ENCODE data around the gene C13orf46.

Gene C13orf46

DNA sequence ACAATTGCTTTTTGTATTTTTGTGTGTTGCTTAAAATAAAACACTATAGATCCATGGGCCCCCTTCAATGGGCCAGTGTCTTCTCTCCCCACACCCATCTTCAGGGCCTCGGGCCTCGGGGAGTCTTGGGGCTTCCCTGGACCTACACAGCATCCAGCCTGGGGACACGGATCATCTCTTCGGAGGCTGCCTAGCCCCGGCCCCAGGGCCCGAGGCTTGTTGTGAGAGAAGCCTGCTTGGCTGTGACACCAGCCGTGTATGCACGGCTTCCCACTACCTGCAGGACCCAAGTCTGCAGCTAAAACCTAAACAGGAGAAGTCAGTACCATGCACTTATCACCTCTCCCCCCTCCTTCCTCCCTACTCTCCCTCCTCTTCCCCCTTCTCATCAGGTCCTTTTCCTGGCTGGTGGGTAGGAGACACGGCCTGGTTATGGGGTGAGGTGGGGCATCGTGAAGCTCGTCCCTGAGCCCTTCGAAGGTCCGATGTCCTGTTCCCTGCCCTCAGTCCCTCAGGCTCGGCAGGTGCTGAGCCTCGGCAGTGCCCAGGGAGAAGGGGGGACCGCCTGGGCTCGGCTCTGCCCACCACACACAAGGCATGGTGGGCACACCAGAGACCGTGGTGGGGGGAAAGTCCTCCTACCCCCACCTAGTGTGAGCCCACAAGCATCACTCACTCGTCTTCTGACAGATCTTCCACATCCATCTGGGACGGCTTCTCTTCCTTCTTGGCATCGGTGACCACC is 9.5 kb downstream of the C13orf46 start:
- in situ Hi-C loops (cut with HindIII; ENCODE audit: low pct_ligation_motif_present, low pct_unique_long_range_greater_than_20kb, low sequenced_read_pairs), result no loop called here

DNA sequence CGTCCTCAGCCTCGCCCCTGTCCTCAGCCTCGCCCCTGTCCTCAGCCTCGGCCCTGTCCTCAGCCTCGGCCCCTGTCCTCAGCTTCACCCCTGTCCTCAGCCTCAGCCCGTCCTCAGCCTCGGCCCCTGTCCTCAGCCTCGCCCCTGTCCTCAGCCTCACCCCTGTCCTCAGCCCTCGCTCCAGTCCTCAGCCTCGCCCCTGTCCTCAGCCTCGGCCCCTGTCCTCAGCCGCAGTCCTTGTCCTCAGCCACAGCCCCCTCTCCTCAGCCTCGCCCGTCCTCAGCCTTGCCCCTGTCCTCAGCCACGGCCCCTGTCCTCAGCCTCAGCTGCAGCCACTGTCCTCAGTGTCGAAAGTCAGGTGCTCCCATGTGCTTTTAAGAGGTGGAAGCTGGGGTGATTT is 10.5 kb downstream of the C13orf46 start:
- in situ Hi-C loops (cut with HindIII; ENCODE audit: low pct_ligation_motif_present, low pct_unique_long_range_greater_than_20kb, low sequenced_read_pairs), result no loop called here
- DNase-seq, result no peak

More for the DNA sequence above, 9.5 kb downstream of the C13orf46 start:
- DNase-seq, result no peak

DNA sequence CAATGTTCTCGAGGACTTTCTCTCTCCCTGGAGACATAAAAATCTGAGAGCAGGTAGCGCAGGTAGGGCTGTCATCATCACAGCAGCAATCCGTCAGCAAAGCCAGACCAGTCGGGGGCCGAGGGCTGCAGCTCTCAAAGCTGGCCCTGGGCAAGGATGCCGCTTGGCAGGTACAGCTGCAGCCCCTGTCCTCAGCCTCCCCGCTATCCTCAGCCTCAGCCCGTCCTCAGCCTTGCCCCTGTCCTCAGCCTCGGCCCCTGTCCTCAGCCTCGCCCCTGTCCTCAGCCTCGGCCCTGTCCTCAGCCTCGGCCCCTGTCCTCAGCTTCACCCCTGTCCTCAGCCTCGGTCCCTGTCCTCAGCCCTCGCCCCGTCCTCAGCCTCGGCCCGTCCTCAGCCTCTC is 10.9 kb downstream of the C13orf46 start:
- in situ Hi-C loops (cut with HindIII; ENCODE audit: low pct_ligation_motif_present, low pct_unique_long_range_greater_than_20kb, low sequenced_read_pairs), result no loop called here
- DNase-seq, result no peak

DNA sequence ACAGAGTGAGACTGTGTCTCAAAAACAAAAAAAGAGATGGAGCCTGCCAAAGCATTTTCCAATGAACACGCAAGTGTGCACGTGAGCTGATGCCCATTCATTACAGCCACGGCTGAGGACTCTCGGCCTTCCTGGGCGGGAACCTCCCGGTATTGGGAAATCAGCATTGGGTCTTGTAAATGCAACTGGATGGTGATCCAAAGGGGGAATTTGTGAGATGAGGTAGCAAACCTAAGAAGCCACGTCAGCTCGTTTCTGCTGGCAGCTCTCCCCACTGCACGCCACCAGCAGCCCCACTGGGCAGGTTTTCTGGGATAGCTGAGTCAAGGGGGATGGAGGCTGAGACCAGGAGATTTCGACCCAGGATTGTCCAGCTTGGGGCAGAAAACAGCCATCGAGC is 11.5 kb downstream of the C13orf46 start:
- in situ Hi-C loops (cut with HindIII; ENCODE audit: low pct_ligation_motif_present, low pct_unique_long_range_greater_than_20kb, low sequenced_read_pairs), result no loop called here
- DNase-seq, result no peak

DNA sequence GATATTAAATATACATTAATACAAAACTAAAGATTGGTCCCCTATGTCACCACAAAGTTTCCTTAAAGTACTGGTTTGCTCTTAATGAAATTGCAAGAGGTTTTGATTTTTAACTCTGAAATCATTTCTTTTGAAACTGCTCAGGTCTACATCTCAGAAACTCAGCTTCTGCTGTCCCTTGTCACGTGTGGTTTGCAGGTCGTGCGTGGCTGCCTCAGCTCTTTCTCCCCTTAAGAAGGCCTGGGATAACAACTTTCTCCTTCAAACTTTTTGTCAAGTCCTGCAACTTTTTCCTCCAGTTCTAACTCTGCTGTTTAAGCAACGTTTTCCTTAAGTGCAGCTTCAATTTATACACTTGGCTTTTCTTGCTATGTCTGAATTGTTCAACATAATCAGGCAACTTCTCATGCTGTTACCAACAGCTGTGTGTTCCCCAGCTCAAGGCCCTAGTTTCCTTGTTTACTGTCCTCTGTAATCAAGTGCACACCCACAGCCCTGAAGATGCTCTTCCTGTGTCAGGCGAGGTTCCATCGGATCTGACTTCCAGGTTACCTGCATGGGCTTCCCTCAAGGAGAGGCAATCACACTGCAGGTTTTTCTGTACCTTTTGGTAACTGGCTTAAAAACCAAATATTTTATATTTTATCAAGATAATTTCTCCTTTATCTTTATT is 13.5 kb downstream of the C13orf46 start:
- in situ Hi-C loops (cut with HindIII; ENCODE audit: low pct_ligation_motif_present, low pct_unique_long_range_greater_than_20kb, low sequenced_read_pairs), result no loop called here

DNA sequence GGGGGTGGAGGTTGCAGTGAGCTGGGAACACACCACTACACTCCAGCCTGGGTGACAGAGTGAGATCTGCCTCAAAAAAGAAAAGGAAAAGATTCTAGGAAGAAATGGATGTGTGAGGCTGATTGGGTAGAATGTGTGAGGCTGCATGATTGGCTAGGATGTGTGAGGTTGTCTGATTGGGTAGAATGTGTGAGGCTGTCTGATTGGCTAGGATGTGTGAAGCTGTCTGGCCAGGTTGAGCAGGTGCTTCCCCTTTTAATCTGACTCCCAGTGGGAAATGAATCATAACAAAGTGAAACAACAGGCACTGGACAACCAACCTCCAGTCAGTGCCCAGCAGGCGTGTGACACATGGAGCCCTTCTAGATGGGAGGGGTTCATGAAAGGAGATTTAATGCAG is 14.7 kb downstream of the C13orf46 start:
- no peak for DNase-seq
- in situ Hi-C loops (cut with HindIII; ENCODE audit: low pct_ligation_motif_present, low pct_unique_long_range_greater_than_20kb, low sequenced_read_pairs), result no loop called here

More for the DNA sequence above, 13.5 kb downstream of the C13orf46 start:
- no peak for DNase-seq

DNA sequence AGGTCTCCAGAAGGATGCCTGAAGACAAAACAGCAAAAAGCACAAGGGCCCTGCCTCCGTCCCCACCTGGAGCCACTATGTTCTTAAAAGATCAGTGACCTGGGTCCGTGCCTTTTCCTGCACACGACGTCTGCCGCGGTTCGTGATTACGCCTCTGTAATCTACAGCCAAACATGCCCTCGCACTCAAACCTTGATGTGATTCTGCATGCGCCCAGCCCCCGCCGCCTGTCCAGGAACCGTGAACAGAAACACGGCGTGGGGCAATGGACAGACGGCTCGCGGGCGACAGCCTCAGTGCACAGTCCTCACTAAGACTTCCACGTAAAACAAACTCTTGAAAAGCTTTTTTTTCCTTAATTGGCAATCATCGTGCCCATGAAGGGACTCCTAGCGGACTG is 15.5 kb downstream of the C13orf46 start:
- in situ Hi-C loops (cut with HindIII; ENCODE audit: low pct_ligation_motif_present, low pct_unique_long_range_greater_than_20kb, low sequenced_read_pairs), result no loop called here
- DNase-seq, result no peak

DNA sequence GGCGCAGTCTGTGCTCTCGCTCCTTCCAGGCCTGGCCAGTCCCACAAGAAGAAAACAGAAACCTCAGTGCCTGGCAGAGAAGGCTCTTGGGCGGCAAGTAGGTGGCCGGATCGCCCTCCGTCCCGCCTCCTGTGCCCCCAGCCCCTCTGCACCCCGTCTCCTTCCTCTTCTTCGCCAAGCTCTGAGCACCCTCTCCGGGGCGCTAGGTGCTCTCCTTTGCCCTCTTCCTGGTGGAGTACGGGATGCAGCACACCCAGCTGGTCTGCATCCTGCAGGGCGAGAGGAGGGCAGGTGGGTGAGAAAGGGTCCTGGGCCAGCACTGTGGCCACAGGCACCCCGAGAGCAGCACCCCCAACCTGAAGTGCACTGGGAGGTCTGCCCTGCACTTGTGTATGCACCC is 17.3 kb downstream of the C13orf46 start:
- in situ Hi-C loops (cut with HindIII; ENCODE audit: low pct_ligation_motif_present, low pct_unique_long_range_greater_than_20kb, low sequenced_read_pairs), result no loop called here
- DNase-seq, result no peak

DNA sequence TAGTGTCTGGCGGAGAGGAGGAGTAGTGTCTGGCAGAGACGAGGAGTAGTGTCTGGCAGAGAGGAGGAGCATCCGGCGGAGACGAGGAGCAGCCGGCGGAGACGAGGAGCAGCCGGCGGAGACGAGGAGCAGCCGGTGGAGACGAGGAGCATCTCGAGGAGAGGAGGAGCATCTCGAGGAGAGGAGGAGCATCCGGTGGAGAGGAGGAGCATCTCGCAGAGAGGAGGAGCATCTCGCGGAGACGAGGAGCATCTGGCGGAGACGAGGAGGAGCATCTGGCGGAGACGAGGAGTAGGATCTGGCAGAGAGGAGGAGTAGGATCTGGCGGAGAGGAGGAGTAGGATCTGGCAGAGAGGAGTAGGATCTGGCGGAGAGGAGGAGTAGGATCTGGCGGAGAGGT is 18.2 kb downstream of the C13orf46 start:
- DNase-seq, result no peak
- in situ Hi-C loops (cut with HindIII; ENCODE audit: low pct_ligation_motif_present, low pct_unique_long_range_greater_than_20kb, low sequenced_read_pairs), result no loop called here

DNA sequence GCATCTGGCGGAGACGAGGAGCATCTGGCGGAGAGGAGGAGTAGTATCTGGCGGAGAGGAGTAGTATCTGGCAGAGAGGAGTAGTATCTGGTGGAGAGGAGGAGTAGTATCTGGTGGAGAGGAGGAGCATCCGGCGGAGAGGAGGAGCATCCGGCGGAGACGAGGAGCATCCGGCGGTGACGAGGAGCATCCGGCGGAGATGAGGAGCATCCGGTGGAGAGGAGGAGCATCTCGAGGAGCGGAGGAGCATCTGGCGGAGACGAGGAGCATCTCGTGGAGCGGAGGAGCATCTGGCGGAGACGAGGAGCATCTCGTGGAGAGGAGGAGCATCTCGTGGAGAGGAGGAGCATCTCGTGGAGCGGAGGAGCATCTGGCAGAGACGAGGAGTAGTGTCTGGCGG is 18.6 kb downstream of the C13orf46 start:
- in situ Hi-C loops (cut with HindIII; ENCODE audit: low pct_ligation_motif_present, low pct_unique_long_range_greater_than_20kb, low sequenced_read_pairs), result no loop called here

DNA sequence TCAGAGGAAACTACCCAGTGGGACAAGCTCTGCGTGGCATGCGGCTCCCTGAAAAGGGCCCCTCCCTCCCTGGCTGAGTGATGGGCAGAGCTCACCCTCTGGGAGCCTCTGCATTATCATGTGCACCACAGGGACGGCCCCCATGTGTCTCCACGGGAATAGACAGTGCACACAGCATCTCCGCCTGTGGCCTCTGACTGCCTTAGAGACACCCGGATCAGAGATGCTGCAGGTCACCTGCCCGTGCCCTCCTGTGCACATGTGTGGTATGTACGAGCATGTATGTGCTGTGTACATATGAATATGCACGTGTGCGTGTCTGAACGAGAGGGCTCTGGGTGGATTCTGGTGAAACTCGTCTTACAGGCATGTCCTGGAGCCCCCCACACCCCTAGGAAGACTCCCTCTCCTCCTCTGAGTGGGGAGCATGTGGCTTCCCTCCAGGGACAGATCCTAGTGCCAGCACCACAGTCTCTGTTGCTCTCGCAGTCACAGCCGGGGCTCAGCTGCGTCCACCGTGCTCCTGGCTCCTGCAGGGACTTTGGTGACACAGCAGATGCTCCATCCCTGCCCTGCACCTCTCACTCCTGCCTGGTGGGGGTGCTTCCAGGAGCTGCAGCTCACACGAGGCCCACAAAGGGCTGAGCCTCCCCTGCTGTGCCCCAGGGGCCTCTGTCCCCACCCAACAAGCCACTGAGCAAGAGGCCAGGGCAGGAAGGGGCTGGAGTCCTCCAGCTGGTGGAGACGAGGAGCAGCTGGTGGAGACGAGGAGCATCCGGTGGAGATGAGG is 19.6 kb downstream of the C13orf46 start:
- in situ Hi-C loops (cut with HindIII; ENCODE audit: low pct_ligation_motif_present, low pct_unique_long_range_greater_than_20kb, low sequenced_read_pairs), result no loop called here
- no peak for DNase-seq

More for the DNA sequence above, 18.6 kb downstream of the C13orf46 start:
- no peak for DNase-seq

DNA sequence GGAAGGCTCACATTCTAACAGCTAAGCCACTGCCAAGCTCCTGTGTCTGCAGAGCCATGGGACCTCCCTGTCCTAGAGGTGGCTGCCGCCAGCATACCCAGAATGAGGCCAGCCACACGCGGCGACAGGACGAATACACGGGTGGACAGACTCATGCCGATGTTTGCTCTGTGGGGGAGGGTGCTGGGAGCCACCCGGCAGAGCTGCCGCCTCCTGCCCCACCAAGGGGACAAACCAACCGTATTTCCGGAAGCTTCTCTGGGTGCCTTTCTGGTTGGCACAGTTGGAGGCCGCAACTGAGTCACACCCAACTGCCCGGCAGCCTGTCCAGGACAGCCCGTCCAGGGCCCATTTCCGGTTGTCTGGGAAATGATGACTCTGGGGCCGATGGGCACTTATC is 20.3 kb downstream of the C13orf46 start:
- DNase-seq, result no peak

DNA sequence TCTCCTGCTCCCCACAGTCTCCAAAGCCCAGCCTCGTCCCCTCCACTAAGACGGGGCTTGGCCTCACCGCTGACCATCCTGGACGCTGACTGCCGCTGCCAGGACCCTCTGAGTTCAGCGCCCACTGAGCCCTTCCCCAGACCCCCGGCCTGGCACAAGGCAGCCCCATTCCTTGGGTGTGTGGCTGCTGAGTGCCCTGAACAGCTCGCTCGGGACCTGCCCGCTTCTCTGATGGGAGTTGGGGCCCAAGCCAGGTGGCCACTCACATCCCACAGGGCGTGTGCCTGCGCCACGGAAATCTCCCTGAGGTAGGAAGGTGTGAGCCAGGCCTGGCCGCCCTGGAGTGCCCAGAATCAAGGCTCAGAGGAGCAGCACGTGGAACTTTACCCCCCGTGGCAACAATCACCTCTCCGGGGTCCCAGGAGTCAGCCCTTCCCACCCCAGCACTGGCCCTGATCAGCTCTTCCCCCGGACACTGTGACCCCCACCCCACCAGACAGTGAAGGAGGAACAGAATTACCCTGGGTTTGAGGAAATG is 20.8 kb downstream of the C13orf46 start:
- no peak for DNase-seq
- in situ Hi-C loops (cut with HindIII; ENCODE audit: low pct_ligation_motif_present, low pct_unique_long_range_greater_than_20kb, low sequenced_read_pairs), result no loop called here

More for the DNA sequence above, 20.3 kb downstream of the C13orf46 start:
- in situ Hi-C loops (cut with HindIII; ENCODE audit: low pct_ligation_motif_present, low pct_unique_long_range_greater_than_20kb, low sequenced_read_pairs), result no loop called here

DNA sequence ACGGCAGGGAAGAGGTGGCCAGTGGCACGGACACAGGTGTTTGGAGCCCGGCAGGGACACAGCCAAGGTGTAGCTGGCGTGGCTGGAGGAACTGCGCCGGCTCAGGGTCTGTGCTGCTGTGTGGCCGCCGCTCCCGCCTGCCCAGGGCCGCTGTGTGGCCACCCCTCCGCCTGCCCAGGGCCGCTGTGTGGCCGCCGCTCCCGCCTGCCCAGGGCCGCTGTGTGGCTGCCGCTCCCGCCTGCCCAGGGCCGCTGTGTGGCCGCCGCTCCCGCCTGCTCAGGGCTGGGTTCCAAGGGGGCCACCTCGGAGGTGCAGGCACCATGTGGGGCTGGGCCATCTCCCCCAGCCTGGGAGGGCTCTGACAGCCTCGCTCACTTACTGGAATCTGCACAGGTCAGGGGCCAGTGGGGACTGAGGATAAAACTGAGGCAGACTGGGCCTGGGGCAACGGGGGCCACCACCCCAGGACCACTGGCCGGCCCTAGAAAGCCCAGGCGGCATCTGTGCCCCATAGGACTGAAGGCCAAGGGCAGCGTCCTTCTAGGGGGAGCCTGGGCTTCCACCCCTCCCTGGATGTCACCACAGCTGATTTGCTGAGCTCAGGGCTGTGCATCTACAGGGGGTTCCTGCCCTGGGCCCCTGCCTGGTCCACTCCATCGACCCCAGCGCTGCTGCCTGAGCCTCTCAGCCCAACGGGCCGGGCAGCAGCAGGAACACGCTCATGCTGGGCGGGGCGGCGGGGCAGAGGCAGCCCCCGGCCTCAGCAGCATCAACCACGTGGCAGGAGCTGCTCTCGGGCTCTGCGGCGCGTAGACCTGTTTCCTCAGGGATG is 21.5 kb downstream of the C13orf46 start:
- in situ Hi-C loops (cut with HindIII; ENCODE audit: low pct_ligation_motif_present, low pct_unique_long_range_greater_than_20kb, low sequenced_read_pairs), result no loop called here
- no peak for DNase-seq

DNA sequence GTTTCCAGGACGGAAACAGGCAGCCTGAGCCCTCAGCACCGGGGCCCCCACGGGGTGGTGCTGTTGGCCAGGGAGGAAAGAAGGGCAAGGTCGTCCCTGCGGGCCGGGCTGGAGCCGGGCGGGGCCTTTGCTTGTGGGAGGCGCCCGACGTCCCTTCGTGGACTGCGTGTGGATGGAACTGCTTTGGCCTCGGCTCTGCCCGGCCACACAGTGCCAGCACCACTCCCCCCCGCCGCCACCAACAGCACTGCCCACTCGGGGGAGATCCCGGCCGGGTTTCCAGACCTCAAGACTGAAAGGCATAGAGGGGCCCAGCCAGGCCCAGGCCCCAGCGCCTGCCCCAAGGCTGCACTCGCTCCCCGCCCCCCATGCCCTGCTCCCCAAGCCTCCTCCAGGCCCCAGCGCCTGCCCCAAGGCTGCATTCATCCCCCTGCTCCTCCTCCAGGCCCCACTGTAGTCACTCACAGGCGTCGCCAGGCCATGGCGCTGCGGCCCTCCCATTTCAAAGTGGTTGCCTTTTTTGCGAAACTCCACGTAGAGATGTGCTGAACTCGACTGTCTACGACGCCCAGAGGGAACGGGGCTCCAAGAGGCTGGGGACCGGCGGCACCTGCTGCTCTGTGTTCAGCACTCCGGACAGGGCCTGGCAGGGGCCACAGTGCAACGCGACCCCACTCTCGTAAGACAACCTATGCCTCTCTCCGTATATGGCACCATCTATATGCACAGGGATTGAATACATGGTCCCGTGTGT is 22.5 kb downstream of the C13orf46 start:
- in situ Hi-C loops (cut with HindIII; ENCODE audit: low pct_ligation_motif_present, low pct_unique_long_range_greater_than_20kb, low sequenced_read_pairs), result no loop called here
- DNase-seq, result no peak

DNA sequence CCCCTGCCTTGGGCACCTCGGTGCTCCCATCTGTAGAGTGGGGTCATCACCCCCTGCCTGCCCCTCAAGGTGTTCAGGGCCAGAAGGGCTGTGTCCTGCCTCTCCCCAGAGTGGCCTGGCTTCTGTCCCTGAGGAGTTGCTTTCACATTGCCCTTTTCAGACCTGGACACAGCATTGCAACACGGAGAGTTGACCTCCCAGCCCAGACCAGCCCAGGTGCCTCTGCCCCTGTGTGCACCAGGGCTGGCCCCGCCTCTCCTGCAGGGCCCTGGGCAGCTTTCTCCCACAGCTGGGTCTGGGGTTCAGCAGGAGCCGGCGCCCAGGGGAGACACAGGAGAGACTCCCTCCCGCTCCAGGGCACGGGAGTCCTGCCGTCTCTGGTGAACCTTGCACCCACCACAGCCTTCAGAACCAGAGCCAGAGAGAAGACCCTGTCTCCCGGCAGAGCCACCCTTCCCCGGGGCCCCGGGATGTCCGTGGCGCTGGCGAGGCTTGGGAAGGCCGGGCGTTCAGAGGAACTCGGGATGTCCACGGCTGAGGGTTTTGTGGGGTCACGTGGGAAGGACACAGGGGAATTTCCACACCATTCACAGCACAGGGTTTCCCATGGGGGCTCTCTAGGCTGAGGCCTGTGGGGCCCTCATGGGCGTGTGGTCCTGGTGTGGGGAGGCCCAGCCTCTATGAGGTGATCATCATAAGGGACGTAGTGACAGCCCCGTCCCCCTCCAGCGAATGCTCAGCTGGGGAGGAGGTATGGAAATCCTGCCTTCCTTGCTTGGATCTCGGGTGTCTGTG is 23.2 kb downstream of the C13orf46 start:
- no peak for DNase-seq

DNA sequence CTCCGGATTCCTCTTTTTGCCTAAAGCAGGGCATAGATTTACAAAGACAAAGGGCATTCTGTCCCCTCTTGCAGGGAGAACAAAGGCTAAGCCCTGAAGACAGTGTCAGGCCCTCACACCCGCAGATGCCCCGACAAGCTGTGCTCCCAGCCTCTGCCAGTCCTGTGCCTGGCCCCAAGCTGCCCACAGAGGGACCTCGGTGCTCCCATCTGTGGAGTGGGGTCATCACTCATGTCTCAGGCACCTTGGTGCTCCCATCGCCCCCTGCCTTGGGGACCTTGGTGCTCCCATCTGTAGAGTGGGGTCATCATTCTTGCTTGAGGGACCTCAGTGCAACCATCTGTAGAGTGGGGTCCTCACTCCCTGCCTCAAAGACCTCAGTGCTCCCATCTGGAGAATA is 24.3 kb downstream of the C13orf46 start:
- no peak for DNase-seq
- in situ Hi-C loops (cut with HindIII; ENCODE audit: low pct_ligation_motif_present, low pct_unique_long_range_greater_than_20kb, low sequenced_read_pairs), result no loop called here

More for the DNA sequence above, 23.2 kb downstream of the C13orf46 start:
- in situ Hi-C loops (cut with HindIII; ENCODE audit: low pct_ligation_motif_present, low pct_unique_long_range_greater_than_20kb, low sequenced_read_pairs), result no loop called here
